Measurements from ENCODE around the gene WDR46.

Gene WDR46

GRCh38 chr6:33288921-33289783, at the start of gene WDR46, which contains the start of gene PFDN6:
WDR46 (minus strand) TSS chr6:33289239; CDS start chr6:33289170, 69 bp downstream.
PFDN6 (plus strand) TSS chr6:33289601; CDS start chr6:33289857, 256 bp downstream.
- peak; percentile 88 for DNase-seq
- in situ Hi-C loops (cut with HindIII; ENCODE audit: low pct_ligation_motif_present, low pct_unique_long_range_greater_than_20kb, low sequenced_read_pairs), result no loop called here

- DNase-seq, result no peak
- in situ Hi-C loops (cut with HindIII; ENCODE audit: low pct_ligation_motif_present, low pct_unique_long_range_greater_than_20kb, low sequenced_read_pairs), result no loop called here
These were observed 47.5 kb upstream of the WDR46 start for GRCh38 chr6:33336495-33336894.

GRCh38 chr6:33335916-33336315, 46.9 kb upstream of the WDR46 start:
- in situ Hi-C loops (cut with HindIII; ENCODE audit: low pct_ligation_motif_present, low pct_unique_long_range_greater_than_20kb, low sequenced_read_pairs), result no loop called here
- no peak for DNase-seq

GRCh38 chr6:33333666-33334065, 44.6 kb upstream of the WDR46 start:
- DNase-seq, result no peak
- in situ Hi-C loops (cut with HindIII; ENCODE audit: low pct_ligation_motif_present, low pct_unique_long_range_greater_than_20kb, low sequenced_read_pairs), result no loop called here

GRCh38 chr6:33330736-33331135, 41.7 kb upstream of the WDR46 start:
- in situ Hi-C loops (cut with HindIII; ENCODE audit: low pct_ligation_motif_present, low pct_unique_long_range_greater_than_20kb, low sequenced_read_pairs), result no loop called here
- no peak for DNase-seq

- no peak for DNase-seq
- in situ Hi-C loops (cut with HindIII; ENCODE audit: low pct_ligation_motif_present, low pct_unique_long_range_greater_than_20kb, low sequenced_read_pairs), result no loop called here
These were observed 40.0 kb upstream of the WDR46 start for GRCh38 chr6:33329058-33329457.

GRCh38 chr6:33324125-33324524, 35.1 kb upstream of the WDR46 start:
- in situ Hi-C loops (cut with HindIII; ENCODE audit: low pct_ligation_motif_present, low pct_unique_long_range_greater_than_20kb, low sequenced_read_pairs), result no loop called here
- no peak for DNase-seq

- DNase-seq, result no peak
- in situ Hi-C loops (cut with HindIII; ENCODE audit: low pct_ligation_motif_present, low pct_unique_long_range_greater_than_20kb, low sequenced_read_pairs), result no loop called here
These were observed 34.5 kb upstream of the WDR46 start for GRCh38 chr6:33323623-33323948.

GRCh38 chr6:33321227-33321626, 32.2 kb upstream of the WDR46 start:
- DNase-seq, result no peak
- in situ Hi-C loops (cut with HindIII; ENCODE audit: low pct_ligation_motif_present, low pct_unique_long_range_greater_than_20kb, low sequenced_read_pairs), result no loop called here

GRCh38 chr6:33320315-33321181, 31.5 kb upstream of the WDR46 start:
- in situ Hi-C loops (cut with HindIII; ENCODE audit: low pct_ligation_motif_present, low pct_unique_long_range_greater_than_20kb, low sequenced_read_pairs), result no loop called here
- DNase-seq, result peak; percentile 34

- in situ Hi-C loops (cut with HindIII; ENCODE audit: low pct_ligation_motif_present, low pct_unique_long_range_greater_than_20kb, low sequenced_read_pairs), result no loop called here
- DNase-seq, result no peak
These were observed 30.9 kb upstream of the WDR46 start for GRCh38 chr6:33319939-33320314.

- in situ Hi-C loops (cut with HindIII; ENCODE audit: low pct_ligation_motif_present, low pct_unique_long_range_greater_than_20kb, low sequenced_read_pairs), result no loop called here
- DNase-seq, result no peak
These were observed 29.5 kb upstream of the WDR46 start for GRCh38 chr6:33318426-33319073.

GRCh38 chr6:33317669-33318425, 28.8 kb upstream of the WDR46 start, which contains the start of gene ZBTB22:
ZBTB22 (minus strand) TSS chr6:33317744; CDS start chr6:33316916, 828 bp downstream.
- in situ Hi-C loops (cut with HindIII; ENCODE audit: low pct_ligation_motif_present, low pct_unique_long_range_greater_than_20kb, low sequenced_read_pairs), result no loop called here
- DNase-seq, result peak; percentile 98

- in situ Hi-C loops (cut with HindIII; ENCODE audit: low pct_ligation_motif_present, low pct_unique_long_range_greater_than_20kb, low sequenced_read_pairs), result no loop called here
- no peak for DNase-seq
These were observed 28.3 kb upstream of the WDR46 start for GRCh38 chr6:33317419-33317668.

GRCh38 chr6:33316603-33317418, 27.8 kb upstream of the WDR46 start:
- in situ Hi-C loops (cut with HindIII; ENCODE audit: low pct_ligation_motif_present, low pct_unique_long_range_greater_than_20kb, low sequenced_read_pairs), result no loop called here
- no peak for DNase-seq

- DNase-seq, result no peak
- in situ Hi-C loops (cut with HindIII; ENCODE audit: low pct_ligation_motif_present, low pct_unique_long_range_greater_than_20kb, low sequenced_read_pairs), result no loop called here
These were observed 27.0 kb upstream of the WDR46 start for GRCh38 chr6:33315793-33316602.
